Thyroid gland (tissue), 4 donors: Measurements from ENCODE around the gene AP3B2.

Experiments used
- POLR2A ChIP-seq, 2 donors: fragments of 450-650 bp; IDR thresholded peaks; one replicate each; pipeline ENCODE4 v1.6.1; 2017; ENCODE audit warnings: antibody characterized with exemption in 2 of 2, mild to moderate bottlenecking in 2 of 2, moderate library complexity in 1 of 2
- TF ChIP-seq, protein P1 (sequence below), 6 experiments: fragments of 200-600 bp in 3 of 6; fragments of 450-650 bp in 3 of 6; sonication (generic) in 3 of 6; IDR thresholded peaks; one replicate each; pipeline ENCODE4 v1.5.1; 2016 to 2019; ENCODE audit warnings: antibody characterized with exemption in 6 of 6, mild to moderate bottlenecking in 2 of 6, inconsistent platforms in 1 of 6, moderate library complexity in 1 of 6

DNA sequence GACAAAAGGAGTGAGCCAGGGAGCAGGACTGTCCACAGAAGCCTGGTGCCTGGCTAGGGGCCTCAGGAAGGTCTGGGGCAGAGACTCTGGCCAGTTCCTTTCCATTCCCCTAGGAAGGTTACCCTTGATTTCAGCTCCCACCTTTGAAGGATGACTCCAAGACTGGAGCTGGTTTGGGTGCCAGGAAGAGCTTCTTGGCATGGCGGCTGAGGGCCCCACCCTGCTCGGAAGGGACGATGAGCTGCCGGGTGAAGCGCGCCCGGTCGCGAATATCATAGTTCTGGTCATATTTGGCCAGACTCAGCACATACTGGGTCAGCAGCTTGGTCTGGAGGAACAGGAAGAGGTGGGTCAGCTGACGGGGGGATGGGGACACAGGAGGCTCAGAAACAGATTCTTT, 43.1 kb downstream of the AP3B2 start:
- TF ChIP-seq, protein P1, sequence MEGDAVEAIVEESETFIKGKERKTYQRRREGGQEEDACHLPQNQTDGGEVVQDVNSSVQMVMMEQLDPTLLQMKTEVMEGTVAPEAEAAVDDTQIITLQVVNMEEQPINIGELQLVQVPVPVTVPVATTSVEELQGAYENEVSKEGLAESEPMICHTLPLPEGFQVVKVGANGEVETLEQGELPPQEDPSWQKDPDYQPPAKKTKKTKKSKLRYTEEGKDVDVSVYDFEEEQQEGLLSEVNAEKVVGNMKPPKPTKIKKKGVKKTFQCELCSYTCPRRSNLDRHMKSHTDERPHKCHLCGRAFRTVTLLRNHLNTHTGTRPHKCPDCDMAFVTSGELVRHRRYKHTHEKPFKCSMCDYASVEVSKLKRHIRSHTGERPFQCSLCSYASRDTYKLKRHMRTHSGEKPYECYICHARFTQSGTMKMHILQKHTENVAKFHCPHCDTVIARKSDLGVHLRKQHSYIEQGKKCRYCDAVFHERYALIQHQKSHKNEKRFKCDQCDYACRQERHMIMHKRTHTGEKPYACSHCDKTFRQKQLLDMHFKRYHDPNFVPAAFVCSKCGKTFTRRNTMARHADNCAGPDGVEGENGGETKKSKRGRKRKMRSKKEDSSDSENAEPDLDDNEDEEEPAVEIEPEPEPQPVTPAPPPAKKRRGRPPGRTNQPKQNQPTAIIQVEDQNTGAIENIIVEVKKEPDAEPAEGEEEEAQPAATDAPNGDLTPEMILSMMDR (IDR thresholded peaks at IDR 0.05): no peak
- TF ChIP-seq POLR2A (IDR thresholded peaks at IDR 0.05): no peak
